NOMO-1 treated with DMSO at 0.1 percent for 48 hours (cell line): ENCODE measurements around the gene VGLL2.
"Not testable (repeated sequence)": the region's sequence is repeated elsewhere in the genome, so short reads cannot be mapped to it uniquely, and the experiment has no call there.

Experiments
- DNase-seq: peaks from one replicate; lab custom pipeline; 2025; ENCODE audit not compliant: unreplicated experiment; lab: John Stamatoyannopoulos, UW

VGLL2 gene

DNA sequence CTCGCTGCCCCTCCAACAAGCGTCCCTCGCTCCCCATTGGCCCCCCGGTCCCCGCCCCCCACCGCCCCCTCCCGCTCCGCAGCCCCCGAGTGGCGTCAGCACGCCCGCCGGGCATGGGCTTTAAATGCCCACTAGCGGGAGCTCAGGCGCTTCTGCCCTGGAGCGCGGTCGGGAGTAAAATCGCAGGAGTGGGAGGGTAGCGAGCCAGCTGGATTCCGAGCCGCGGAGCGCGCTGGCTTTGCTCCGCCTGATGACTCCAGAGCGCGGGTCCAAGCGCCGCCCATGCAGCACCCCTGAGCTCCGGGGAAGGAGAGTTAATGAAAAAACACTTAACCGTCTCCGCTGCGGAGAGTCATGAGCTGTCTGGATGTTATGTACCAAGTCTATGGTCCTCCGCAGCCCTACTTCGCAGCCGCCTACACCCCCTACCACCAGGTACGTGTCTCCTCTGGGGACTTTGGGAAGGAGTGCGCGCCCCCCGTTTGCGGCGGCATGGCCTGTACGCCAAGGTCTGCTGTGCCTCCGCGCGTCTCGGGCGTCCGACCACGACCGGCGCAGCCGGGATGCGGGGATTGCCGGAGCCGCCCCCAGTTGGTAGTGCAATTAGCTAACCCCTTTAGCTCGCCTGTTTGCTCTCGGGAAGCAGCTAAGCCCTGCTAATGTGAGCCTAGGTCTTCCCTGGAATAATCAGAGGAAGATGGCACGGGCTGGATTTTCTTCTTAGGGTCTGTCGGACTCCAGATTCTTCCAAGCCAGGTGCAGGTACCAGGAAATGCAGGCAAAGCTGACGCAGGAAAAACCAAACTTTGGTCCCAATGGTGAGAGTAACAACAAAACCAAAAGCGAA lies at the start of gene VGLL2:
VGLL2 (plus strand) TSS at position 149 of the 847 bp plus-strand sequence; CDS start at position 355, 206 bp downstream.
- no peak for DNase-seq

DNA sequence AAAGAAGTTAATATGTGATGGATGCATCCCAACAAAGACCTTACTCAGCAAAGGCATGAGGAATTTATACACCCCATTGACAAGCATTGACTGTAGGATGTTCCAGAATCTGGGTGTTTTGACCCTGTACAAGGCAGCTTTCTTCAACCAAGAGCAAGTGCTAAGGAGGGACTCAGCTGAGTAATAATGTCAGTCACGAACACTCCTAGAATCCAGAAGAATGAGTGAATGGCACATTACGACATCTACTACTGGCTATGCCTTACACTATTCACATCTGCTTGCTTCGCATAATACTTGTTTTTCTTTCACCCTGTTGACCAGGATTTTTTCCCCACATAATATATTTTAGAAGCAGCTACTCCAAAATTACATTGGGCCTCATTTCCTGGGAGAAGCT lies 42.5 kb upstream of the VGLL2 start:
- no peak for DNase-seq

- DNase-seq, result no peak
Observed at GRCh38 chr6:117226778-117227177, 38.6 kb upstream of the VGLL2 start.

- DNase-seq, result no peak
Observed at GRCh38 chr6:117227245-117227962, 38.0 kb upstream of the VGLL2 start.

- no peak for DNase-seq
Observed at GRCh38 chr6:117228202-117228601, 37.2 kb upstream of the VGLL2 start.

GRCh38 chr6:117229870-117230269 lies 35.5 kb upstream of the VGLL2 start:
- DNase-seq, result no peak

- no peak for DNase-seq
Observed at GRCh38 chr6:117231466-117231865, 33.9 kb upstream of the VGLL2 start.

DNA sequence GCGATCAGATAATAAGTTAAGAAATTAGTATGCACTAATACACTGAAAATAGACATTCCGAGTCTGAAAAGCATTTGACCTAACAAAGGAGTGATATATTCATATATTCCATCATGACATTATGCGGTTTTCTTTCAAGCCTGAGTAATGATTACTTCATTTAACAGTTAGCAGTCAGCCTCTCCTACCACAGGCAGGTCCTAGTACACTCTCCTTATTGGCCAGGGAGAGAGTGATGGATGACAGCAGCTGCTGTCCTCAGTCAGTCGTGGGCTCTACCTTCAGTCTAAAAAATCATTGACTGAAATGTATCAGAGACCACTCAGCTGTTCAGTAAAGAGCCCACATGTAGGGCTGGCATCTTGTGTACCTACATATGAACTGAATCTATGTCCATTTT lies 33.2 kb upstream of the VGLL2 start:
- DNase-seq, result no peak

GRCh38 chr6:117233145-117233544 lies 32.2 kb upstream of the VGLL2 start:
- no peak for DNase-seq

DNA sequence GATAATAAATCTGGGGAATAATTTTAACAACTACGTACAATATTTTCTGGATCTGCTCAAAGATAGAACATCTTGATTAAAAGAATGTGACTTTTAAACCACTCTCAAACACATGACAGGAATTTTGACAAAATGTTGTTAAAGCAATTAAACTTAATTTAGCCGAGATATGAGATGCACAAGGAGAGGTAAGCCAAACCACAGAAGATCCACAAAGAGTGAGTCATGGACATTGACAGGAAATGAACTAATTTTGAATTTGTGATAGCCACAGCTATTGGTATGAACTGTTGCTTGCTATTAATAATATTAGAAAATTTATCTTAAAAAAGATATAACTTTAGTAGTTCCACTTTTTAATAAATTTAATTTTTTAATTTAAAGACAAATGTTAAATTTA lies 27.8 kb upstream of the VGLL2 start:
- DNase-seq, result peak; percentile 7

- not testable (repeated sequence) for DNase-seq
Observed at GRCh38 chr6:117244571-117244970, 20.8 kb upstream of the VGLL2 start.

DNA sequence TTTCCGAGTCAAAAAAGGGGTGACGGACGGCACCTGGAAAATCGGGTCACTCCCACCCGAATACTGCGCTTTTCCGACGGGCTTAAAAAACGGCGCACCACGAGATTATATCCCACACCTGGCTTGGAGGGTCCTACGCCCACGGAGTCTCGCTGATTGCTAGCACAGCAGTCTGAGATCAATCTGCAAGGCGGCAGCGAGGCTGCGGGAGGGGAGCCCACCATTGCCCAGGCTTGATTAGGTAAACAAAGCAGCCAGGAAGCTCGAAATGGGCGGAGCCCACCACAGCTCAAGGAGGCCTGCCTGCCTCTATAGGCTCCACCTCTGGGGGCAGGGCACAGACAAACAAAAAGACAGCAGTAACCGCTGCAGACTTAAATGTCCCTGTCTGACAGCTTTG lies 20.4 kb upstream of the VGLL2 start:
- DNase-seq, result not testable (repeated sequence)

DNA sequence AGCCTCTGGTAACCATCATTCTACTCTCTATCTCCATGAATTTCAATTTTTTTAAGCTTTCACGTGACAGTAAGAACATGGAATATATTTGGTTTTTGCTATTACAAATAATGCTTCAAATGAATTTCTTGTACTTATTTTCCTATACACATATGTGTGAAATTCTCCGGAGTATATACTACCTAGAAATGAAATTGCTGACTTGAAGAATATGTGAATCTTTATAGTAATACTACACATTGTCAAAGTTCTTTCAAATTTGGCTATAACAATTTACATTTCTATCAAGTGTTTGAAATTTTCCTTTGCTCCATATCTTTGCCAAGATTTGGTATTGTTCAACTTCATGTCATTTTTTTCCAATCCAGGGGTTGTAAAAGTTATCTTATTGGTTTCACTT lies 11.6 kb upstream of the VGLL2 start:
- no peak for DNase-seq

DNA sequence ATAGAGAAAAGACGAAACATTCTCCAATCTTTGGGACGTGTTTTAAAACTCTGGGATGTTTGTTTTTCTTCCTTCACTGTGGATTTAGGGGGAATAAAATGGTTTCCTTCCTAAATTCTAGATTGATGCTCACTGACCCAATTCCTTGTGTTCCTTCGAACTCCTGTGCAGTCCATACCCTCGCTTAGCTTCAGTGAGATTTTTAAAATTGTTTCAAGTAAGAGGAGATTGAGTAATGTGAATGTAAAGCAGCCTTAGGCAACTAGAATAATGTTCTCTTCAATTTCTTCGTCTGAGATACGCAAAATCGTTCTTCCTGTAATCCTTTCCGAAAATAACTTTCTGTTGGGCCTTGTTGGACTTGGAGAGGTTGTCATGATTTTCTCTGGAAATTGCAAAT lies 2.6 kb upstream of the VGLL2 start:
- no peak for DNase-seq

DNA sequence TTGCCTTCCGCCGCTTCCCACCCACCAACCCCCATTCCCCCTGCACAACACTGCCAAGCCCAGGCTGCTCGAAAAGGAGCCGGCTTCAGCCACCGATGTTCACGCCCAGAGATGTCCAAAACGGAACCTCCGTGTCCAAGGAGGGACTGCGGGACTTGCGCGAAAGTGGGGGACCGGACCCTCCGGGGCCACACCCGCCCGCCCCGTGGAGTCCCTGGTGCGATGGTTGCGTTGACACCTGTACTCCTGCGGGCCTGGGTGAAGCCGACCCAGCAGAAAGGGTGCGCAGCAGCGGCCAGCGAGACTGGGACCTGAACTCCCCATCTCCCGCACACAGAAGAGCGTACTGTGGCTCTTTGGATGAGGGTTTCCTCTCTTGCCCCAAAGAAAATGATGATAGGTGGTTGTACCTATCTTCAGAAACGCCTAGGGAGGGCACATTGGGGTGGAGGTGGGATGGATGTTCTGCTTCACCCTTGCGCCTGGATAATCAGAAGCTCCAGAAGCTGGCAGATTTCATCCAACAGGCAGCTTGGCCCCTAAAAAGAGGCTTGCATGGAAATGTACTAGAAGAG lies 1.9 kb upstream of the VGLL2 start:
- no peak for DNase-seq

GRCh38 chr6:117264369-117264691 lies 1.0 kb upstream of the VGLL2 start:
- no peak for DNase-seq

DNA sequence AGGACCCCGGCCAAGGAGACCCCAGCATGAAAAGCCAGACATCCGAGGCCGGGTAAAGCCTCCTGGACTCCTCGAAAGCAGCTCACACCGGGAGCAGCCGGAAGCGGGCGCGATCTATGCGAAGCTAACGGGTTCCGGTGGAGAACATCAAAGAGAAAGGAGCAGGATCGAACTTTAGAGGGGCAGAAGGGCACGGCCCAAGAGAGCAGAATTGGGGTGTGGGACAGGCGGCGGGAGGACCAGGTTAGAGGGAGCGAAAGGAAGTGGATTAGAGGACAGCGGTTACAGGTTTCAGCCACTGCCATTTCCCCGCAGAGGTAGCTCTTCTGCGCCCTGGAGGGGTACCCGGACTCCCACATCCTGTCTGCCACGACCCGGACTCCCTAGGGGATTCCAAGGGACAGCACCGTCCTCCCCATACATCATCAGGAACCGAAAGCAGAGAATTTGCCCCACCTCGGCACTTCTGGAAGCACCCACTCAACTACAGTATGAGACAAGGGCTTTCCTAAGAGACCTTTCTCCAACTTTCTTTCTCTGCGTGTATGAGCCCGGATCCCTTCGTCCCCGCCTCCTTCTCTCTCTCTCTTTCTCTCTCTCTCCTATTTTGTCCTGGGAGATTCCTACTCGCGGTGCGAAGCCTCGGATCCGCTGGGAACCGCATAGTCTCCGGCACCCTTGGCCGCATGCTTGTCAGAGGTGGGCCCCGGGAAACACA lies 507 bp upstream of the VGLL2 start:
- DNase-seq, result no peak

- no peak for DNase-seq
Observed at GRCh38 chr6:117266257-117267053, 1.1 kb downstream of the VGLL2 start.

DNA sequence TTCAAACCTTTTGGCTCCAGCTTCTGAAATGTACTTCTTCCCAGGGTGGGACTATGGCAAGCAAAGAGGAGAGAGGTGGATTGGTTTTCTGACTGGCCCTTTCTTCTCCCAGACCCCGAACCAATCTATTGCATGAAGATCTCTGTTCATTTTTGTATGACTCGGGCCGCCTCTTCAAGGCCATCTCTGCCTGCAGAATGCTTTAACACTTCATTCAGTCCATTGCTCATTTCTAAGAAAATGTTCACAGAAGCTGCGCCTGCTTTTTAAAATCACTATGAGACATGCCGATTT lies 1.6 kb downstream of the VGLL2 start:
- DNase-seq, result no peak

- no peak for DNase-seq
Observed at GRCh38 chr6:117267766-117268534, 2.6 kb downstream of the VGLL2 start.
